ENCODE results near the gene PLCZ1. TPM values are rescaled to one million over a fixed set of nuclear protein-coding genes. Genes with fewer than 3 reads are reported as not detected.
"Not testable (repeated sequence)": the region's sequence is repeated elsewhere in the genome, so short reads cannot be mapped to it uniquely, and the experiment has no call there.

Gene PLCZ1, protein sequence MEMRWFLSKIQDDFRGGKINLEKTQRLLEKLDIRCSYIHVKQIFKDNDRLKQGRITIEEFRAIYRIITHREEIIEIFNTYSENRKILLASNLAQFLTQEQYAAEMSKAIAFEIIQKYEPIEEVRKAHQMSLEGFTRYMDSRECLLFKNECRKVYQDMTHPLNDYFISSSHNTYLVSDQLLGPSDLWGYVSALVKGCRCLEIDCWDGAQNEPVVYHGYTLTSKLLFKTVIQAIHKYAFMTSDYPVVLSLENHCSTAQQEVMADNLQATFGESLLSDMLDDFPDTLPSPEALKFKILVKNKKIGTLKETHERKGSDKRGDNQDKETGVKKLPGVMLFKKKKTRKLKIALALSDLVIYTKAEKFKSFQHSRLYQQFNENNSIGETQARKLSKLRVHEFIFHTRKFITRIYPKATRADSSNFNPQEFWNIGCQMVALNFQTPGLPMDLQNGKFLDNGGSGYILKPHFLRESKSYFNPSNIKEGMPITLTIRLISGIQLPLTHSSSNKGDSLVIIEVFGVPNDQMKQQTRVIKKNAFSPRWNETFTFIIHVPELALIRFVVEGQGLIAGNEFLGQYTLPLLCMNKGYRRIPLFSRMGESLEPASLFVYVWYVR
- polyA plus RNA-seq (2013): 0.07 TPM in 1 of 2 replicates, not detected in the other

- Histone ChIP-seq H3K79me1 (ENCODE audit: low read length) (no peaks in the 10 kb centered on the region), H3K27ac (ENCODE audit: low read depth, low read length) (no peak within 1 kb of the TSS), H3K14ac (ENCODE audit: low read length) (no peak within 1 kb of the TSS), H3K4me3 (ENCODE audit: low read depth, low read length) (no peak within 1 kb of the TSS), H2BK12ac (ENCODE audit: low read length) (no peak within 1 kb of the TSS), H3K4ac (ENCODE audit: low read depth, low read length) (no peak within 1 kb of the TSS), H4K12ac (ENCODE audit: low read depth, low read length) (no peak within 1 kb of the TSS), H4K8ac (ENCODE audit: low read depth, low read length) (no peak within 1 kb of the TSS), H3K36me3 (ENCODE audit: control insufficient read depth in 1 of 2, insufficient read depth in 2 of 2, low read length in 2 of 2) (no peaks in the 10 kb centered on the region), H4K91ac (ENCODE audit: low read depth, low read length) (no peak within 1 kb of the TSS), H2AFZ (ENCODE audit: insufficient read depth, low read length, poor library complexity) (no peak within 1 kb of the TSS), H3K9ac (ENCODE audit: low read length) (no peak within 1 kb of the TSS), H3K23ac (ENCODE audit: low read length) (no peak within 1 kb of the TSS), H3K18ac (ENCODE audit: low read length) (no peak within 1 kb of the TSS), H3K79me2 (ENCODE audit: control insufficient read depth, insufficient read depth, low read length, poor library complexity) (no peaks in the 10 kb centered on the region), H3K4me1 (ENCODE audit: control insufficient read depth in 1 of 2, insufficient read depth in 2 of 2, low read length in 2 of 2) (no peaks in the 10 kb centered on the region), H2BK5ac (ENCODE audit: low read depth, low read length, poor library complexity) (no peak within 1 kb of the TSS), H3K4me2 (ENCODE audit: low read length) (no peak within 1 kb of the TSS), H2AK5ac (ENCODE audit: low read length) (no peak within 1 kb of the TSS), H3K27me3 (ENCODE audit: insufficient read depth, low read length) (no peaks in the 10 kb centered on the region), H3K9me3 (ENCODE audit: insufficient read depth, low read depth, low read length) (no peaks in the 10 kb centered on the region), H2BK120ac (ENCODE audit: insufficient read depth, low read length, poor library complexity) (no peak within 1 kb of the TSS)
- no CpG with 5 or more reads among the region's 2 CpGs for WGBS (ENCODE audit: extremely low coverage, insufficient coverage, insufficient read length)
- no peak for DNase-seq
Observed at GRCh38 chr12:18737819-18738218, at the start of gene PLCZ1, which contains the start of gene CAPZA3. Gene PLCZ1 (minus strand): TSS chr12:18738012. CDS start chr12:18737371, 641 bp downstream. Gene CAPZA3 (plus strand): TSS chr12:18738119. CDS start chr12:18738269, 150 bp downstream.

DNA sequence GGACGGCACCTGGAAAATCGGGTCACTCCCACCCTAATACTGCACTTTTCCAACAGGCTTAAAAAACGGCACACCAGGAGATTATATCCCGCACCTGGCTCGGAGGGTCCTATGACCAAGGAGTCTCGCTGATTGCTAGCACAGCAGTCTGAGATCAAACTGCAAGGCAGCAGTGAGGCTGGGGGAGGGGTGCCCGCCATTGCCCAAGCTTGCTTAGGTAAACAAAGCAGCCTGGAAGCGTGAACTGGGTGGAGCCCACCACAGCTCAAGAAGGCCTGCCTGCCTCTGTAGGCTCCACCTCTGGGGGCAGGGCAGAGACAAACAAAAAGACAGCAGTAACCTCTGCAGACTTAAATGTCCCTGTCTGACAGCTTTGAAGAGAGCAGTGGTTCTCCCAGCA lies 47.7 kb upstream of the PLCZ1 start:
- DNase-seq; H2BK120ac ChIP-seq (ENCODE audit: insufficient read depth, low read length, poor library complexity): not testable (repeated sequence)

GRCh38 chr12:18782827-18783226 lies 45.0 kb upstream of the PLCZ1 start:
- H3K79me1 ChIP-seq (ENCODE audit: low read length): no peaks in the 10 kb centered on the region
- no peaks in the 10 kb centered on the region for H3K4me1 ChIP-seq (ENCODE audit: control insufficient read depth in 1 of 2, insufficient read depth in 2 of 2, low read length in 2 of 2)
- H4K12ac ChIP-seq (ENCODE audit: low read depth, low read length): no peak overlapping the region
- WGBS (ENCODE audit: extremely low coverage, insufficient coverage, insufficient read length): no CpG with 5 or more reads among the region's 2 CpGs
- no peak overlapping the region for H4K91ac ChIP-seq (ENCODE audit: low read depth, low read length)
- H3K36me3 ChIP-seq (ENCODE audit: control insufficient read depth in 1 of 2, insufficient read depth in 2 of 2, low read length in 2 of 2): no peaks in the 10 kb centered on the region
- H3K4me3 ChIP-seq (ENCODE audit: low read depth, low read length): no peak overlapping the region
- no peak overlapping the region for H2AFZ ChIP-seq (ENCODE audit: insufficient read depth, low read length, poor library complexity)
- no peak overlapping the region for H3K14ac ChIP-seq (ENCODE audit: low read length)
- no peak overlapping the region for H2BK12ac ChIP-seq (ENCODE audit: low read length)
- H3K79me2 ChIP-seq (ENCODE audit: control insufficient read depth, insufficient read depth, low read length, poor library complexity): no peaks in the 10 kb centered on the region
- peaks cover 2% of the 10 kb centered on the region for H3K9me3 ChIP-seq (ENCODE audit: insufficient read depth, low read depth, low read length)
- H2AK5ac ChIP-seq (ENCODE audit: low read length): no peak overlapping the region
- H2BK5ac ChIP-seq (ENCODE audit: low read depth, low read length, poor library complexity): no peak overlapping the region
- no peak overlapping the region for H3K23ac ChIP-seq (ENCODE audit: low read length)
- no peak overlapping the region for H2BK120ac ChIP-seq (ENCODE audit: insufficient read depth, low read length, poor library complexity)
- no peak overlapping the region for H3K18ac ChIP-seq (ENCODE audit: low read length)
- H3K27ac ChIP-seq (ENCODE audit: low read depth, low read length): no peak overlapping the region
- DNase-seq: no peak
- H3K4me2 ChIP-seq (ENCODE audit: low read length): no peak overlapping the region
- no peaks in the 10 kb centered on the region for H3K27me3 ChIP-seq (ENCODE audit: insufficient read depth, low read length)
- H4K8ac ChIP-seq (ENCODE audit: low read depth, low read length): no peak overlapping the region
- H3K9ac ChIP-seq (ENCODE audit: low read length): no peak overlapping the region
- H3K4ac ChIP-seq (ENCODE audit: low read depth, low read length): no peak overlapping the region

More for the DNA sequence above, 47.7 kb upstream of the PLCZ1 start:
- not testable (repeated sequence) for H4K12ac ChIP-seq (ENCODE audit: low read depth, low read length); H3K4me1 ChIP-seq (ENCODE audit: control insufficient read depth in 1 of 2, insufficient read depth in 2 of 2, low read length in 2 of 2); H2AK5ac ChIP-seq (ENCODE audit: low read length); H3K27ac ChIP-seq (ENCODE audit: low read depth, low read length); H3K14ac ChIP-seq (ENCODE audit: low read length); H3K79me2 ChIP-seq (ENCODE audit: control insufficient read depth, insufficient read depth, low read length, poor library complexity); H3K9me3 ChIP-seq (ENCODE audit: insufficient read depth, low read depth, low read length); H3K4me2 ChIP-seq (ENCODE audit: low read length); H3K23ac ChIP-seq (ENCODE audit: low read length); H2BK12ac ChIP-seq (ENCODE audit: low read length); H4K91ac ChIP-seq (ENCODE audit: low read depth, low read length); H4K8ac ChIP-seq (ENCODE audit: low read depth, low read length); H3K79me1 ChIP-seq (ENCODE audit: low read length); H3K27me3 ChIP-seq (ENCODE audit: insufficient read depth, low read length); H3K4ac ChIP-seq (ENCODE audit: low read depth, low read length); H3K4me3 ChIP-seq (ENCODE audit: low read depth, low read length); H2BK5ac ChIP-seq (ENCODE audit: low read depth, low read length, poor library complexity); H3K9ac ChIP-seq (ENCODE audit: low read length); H3K18ac ChIP-seq (ENCODE audit: low read length); H3K36me3 ChIP-seq (ENCODE audit: control insufficient read depth in 1 of 2, insufficient read depth in 2 of 2, low read length in 2 of 2); H2AFZ ChIP-seq (ENCODE audit: insufficient read depth, low read length, poor library complexity)
- WGBS (ENCODE audit: extremely low coverage, insufficient coverage, insufficient read length): no CpG with 5 or more reads among the region's 8 CpGs

- not testable (repeated sequence) for H3K9ac ChIP-seq (ENCODE audit: low read length); H3K27me3 ChIP-seq (ENCODE audit: insufficient read depth, low read length); H3K14ac ChIP-seq (ENCODE audit: low read length); H2BK5ac ChIP-seq (ENCODE audit: low read depth, low read length, poor library complexity); H3K4me1 ChIP-seq (ENCODE audit: control insufficient read depth in 1 of 2, insufficient read depth in 2 of 2, low read length in 2 of 2); H3K79me1 ChIP-seq (ENCODE audit: low read length); H4K8ac ChIP-seq (ENCODE audit: low read depth, low read length); H2AFZ ChIP-seq (ENCODE audit: insufficient read depth, low read length, poor library complexity); H3K27ac ChIP-seq (ENCODE audit: low read depth, low read length); DNase-seq; H4K91ac ChIP-seq (ENCODE audit: low read depth, low read length); H3K36me3 ChIP-seq (ENCODE audit: control insufficient read depth in 1 of 2, insufficient read depth in 2 of 2, low read length in 2 of 2); H2BK120ac ChIP-seq (ENCODE audit: insufficient read depth, low read length, poor library complexity); H3K9me3 ChIP-seq (ENCODE audit: insufficient read depth, low read depth, low read length); H4K12ac ChIP-seq (ENCODE audit: low read depth, low read length); H3K4me3 ChIP-seq (ENCODE audit: low read depth, low read length); H2AK5ac ChIP-seq (ENCODE audit: low read length); H3K18ac ChIP-seq (ENCODE audit: low read length); H3K23ac ChIP-seq (ENCODE audit: low read length); H3K79me2 ChIP-seq (ENCODE audit: control insufficient read depth, insufficient read depth, low read length, poor library complexity); H3K4ac ChIP-seq (ENCODE audit: low read depth, low read length); H3K4me2 ChIP-seq (ENCODE audit: low read length); H2BK12ac ChIP-seq (ENCODE audit: low read length)
- WGBS (ENCODE audit: extremely low coverage, insufficient coverage, insufficient read length): no CpG with 5 or more reads among the region's 1 CpG
Observed at GRCh38 chr12:18766479-18766878, 28.7 kb upstream of the PLCZ1 start.
